ENCODE results near the gene SMTNL2. TPM values are rescaled to one million over a fixed set of nuclear protein-coding genes. Genes with fewer than 3 reads are reported as not detected.
A peak's percentile ranks its signal among the peaks of the same experiment; 100 is the strongest.
"Not testable (repeated sequence)": the region's sequence is repeated elsewhere in the genome, so short reads cannot be mapped to it uniquely, and the experiment has no call there.

SMTNL2 gene
- total RNA-seq, 1 donor from 2014 or later: 65.7 TPM

DNA sequence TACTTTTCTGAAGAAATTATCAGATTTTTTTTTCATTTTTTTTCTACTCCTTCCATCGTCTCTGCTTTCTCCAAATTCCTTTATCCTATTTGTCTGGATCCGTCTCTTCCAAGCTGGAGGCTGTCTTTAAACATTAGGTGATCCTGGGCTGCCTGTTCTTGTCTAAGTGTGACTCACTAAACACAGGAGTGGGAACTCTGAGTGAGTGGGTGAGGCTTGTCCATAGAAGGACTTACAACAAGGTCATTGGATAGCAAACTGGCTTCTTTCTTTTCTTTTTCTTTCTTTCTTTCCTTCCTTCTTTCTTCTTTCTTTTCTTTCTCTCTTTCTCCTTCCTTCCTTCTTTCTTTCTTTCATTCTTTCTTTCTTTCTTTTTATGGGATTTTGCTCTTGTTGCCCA, 38.9 kb downstream of the SMTNL2 start:
- Mint-ChIP-seq H3K27ac (peak overlapping the region; percentile 5), H3K4me3 (no peak overlapping the region), H3K27me3 (ENCODE audit: low read depth) (no peaks in the 10 kb centered on the region), H3K9me3 (peaks cover 4% of the 10 kb centered on the region), H3K4me1 (peaks cover 18% of the 10 kb centered on the region), H3K36me3 (no peaks in the 10 kb centered on the region)
- no peak for DNase-seq (ENCODE audit: low spot score in 2 of 2, unreplicated experiment in 2 of 2)
- TF ChIP-seq, protein P1, sequence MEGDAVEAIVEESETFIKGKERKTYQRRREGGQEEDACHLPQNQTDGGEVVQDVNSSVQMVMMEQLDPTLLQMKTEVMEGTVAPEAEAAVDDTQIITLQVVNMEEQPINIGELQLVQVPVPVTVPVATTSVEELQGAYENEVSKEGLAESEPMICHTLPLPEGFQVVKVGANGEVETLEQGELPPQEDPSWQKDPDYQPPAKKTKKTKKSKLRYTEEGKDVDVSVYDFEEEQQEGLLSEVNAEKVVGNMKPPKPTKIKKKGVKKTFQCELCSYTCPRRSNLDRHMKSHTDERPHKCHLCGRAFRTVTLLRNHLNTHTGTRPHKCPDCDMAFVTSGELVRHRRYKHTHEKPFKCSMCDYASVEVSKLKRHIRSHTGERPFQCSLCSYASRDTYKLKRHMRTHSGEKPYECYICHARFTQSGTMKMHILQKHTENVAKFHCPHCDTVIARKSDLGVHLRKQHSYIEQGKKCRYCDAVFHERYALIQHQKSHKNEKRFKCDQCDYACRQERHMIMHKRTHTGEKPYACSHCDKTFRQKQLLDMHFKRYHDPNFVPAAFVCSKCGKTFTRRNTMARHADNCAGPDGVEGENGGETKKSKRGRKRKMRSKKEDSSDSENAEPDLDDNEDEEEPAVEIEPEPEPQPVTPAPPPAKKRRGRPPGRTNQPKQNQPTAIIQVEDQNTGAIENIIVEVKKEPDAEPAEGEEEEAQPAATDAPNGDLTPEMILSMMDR (IDR thresholded peaks at IDR 0.05; ENCODE audit: unreplicated experiment): no peak

DNA sequence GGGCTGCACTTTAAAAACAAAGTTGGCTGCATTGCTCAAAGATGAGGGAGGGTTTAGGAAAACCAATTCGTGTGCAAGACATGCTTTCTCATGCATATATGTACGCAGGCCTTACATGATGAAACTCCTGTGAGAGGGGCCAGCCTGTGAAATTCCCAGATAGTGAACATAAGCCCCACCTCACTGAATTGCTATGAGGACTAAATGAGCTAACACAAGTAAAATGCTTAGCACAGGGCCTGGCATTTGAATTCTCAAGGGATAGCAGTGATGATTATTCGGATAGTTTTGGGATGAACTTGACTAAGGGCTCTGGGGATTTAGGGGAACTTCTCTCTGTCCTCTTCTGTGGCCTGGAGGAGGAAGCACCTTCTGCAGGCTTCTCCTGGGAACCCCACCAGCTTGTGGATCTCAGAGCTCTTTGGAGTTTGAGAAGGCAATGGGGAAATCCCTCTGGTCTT, 40.2 kb downstream of the SMTNL2 start:
- not testable (repeated sequence) for H3K4me3 Mint-ChIP-seq; H3K27me3 Mint-ChIP-seq (ENCODE audit: low read depth); DNase-seq (ENCODE audit: low spot score in 2 of 2, unreplicated experiment in 2 of 2); H3K36me3 Mint-ChIP-seq; H3K9me3 Mint-ChIP-seq
- H3K27ac Mint-ChIP-seq: peak overlapping the region; percentile 57
- peaks cover 18% of the 10 kb centered on the region for H3K4me1 Mint-ChIP-seq

DNA sequence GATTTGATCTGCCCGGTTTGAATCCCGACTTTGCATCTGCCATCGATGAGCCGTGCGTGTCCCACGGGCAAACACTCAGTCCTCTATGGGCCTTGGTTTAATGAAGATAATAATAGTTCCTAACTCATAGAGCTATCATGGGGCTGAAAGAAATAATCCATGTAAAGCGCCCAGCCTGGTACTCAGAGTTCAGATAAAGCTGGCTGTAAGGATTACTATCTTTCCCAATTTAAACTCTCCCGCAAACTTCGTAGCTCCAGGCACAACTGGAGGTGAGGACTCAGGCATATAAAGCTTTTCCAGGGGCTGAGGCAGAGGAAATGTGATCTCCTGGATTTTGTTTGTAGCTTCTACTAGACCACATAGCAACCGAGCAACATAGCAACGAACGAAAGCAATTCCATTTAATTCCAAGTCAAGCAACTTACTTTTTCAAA, 40.9 kb downstream of the SMTNL2 start:
- Mint-ChIP-seq H3K4me3 (no peak overlapping the region), H3K4me1 (peaks cover 18% of the 10 kb centered on the region), H3K9me3 (peaks cover 4% of the 10 kb centered on the region), H3K27ac (peak overlapping the region; percentile 65), H3K27me3 (ENCODE audit: low read depth) (no peaks in the 10 kb centered on the region), H3K36me3 (no peaks in the 10 kb centered on the region)
- DNase-seq (ENCODE audit: low spot score in 2 of 2, unreplicated experiment in 2 of 2): no peak
- TF ChIP-seq, protein P1 (IDR thresholded peaks at IDR 0.05; ENCODE audit: unreplicated experiment): no peak

DNA sequence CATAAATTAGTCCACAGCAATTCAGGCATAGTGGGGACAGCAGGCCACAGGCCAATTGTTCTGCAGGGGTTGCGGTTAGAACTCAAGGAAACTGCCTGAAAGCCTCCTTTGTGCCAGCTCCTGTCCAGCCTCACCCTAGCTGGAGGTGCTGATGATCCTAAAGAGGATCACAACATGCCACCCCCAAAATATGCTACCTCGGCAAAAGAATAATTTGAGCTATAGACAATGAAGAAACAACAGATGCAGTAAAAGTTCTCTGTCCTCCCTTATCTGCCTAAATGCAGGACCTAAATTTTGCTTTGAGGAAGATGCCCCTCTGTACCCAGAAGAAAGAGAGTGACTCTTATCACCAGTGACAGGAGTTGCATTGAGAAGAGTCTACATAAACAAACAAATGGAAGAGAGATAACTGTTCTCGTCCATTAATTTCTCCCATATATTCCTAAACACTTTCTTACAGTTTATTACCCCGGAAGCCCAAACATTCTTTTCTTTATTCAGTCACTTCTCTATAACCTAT, 42.5 kb downstream of the SMTNL2 start:
- TF ChIP-seq, protein P1 (IDR thresholded peaks at IDR 0.05; ENCODE audit: unreplicated experiment): no peak
- no peak overlapping the region for H3K4me3 Mint-ChIP-seq
- H3K4me1 Mint-ChIP-seq: peaks cover 18% of the 10 kb centered on the region
- DNase-seq (ENCODE audit: low spot score in 2 of 2, unreplicated experiment in 2 of 2): no peak
- H3K36me3 Mint-ChIP-seq: no peaks in the 10 kb centered on the region
- H3K27me3 Mint-ChIP-seq (ENCODE audit: low read depth): no peaks in the 10 kb centered on the region
- H3K9me3 Mint-ChIP-seq: peaks cover 4% of the 10 kb centered on the region
- no peak overlapping the region for H3K27ac Mint-ChIP-seq

DNA sequence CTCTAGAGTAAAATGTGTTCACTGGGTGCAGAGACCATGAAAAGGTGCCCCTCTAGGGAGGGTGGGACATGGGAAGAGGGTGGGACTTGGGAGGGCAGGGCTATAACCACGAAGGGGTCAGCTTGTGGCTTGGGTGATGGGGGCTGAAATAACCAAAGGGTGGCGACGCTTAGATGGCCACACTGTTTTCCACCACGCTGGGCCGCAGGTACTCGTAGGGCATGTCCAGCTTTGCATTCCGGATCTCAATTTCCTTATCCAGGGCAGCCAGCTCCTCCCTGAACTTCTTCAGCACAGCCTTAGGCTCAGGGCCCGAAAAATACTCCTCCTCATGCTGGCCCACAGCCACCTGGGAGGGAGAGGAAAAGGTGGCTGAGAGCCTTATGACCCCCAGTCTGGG, 47.1 kb downstream of the SMTNL2 start:
- H3K9me3 Mint-ChIP-seq: no peaks in the 10 kb centered on the region
- no peak for DNase-seq (ENCODE audit: low spot score in 2 of 2, unreplicated experiment in 2 of 2)
- no peaks in the 10 kb centered on the region for H3K36me3 Mint-ChIP-seq
- H3K27ac Mint-ChIP-seq: no peak overlapping the region
- no peak overlapping the region for H3K4me3 Mint-ChIP-seq
- TF ChIP-seq, protein P1 (IDR thresholded peaks at IDR 0.05; ENCODE audit: unreplicated experiment): no peak
- H3K4me1 Mint-ChIP-seq: peaks cover 6% of the 10 kb centered on the region
- H3K27me3 Mint-ChIP-seq (ENCODE audit: low read depth): peaks cover 21% of the 10 kb centered on the region

DNA sequence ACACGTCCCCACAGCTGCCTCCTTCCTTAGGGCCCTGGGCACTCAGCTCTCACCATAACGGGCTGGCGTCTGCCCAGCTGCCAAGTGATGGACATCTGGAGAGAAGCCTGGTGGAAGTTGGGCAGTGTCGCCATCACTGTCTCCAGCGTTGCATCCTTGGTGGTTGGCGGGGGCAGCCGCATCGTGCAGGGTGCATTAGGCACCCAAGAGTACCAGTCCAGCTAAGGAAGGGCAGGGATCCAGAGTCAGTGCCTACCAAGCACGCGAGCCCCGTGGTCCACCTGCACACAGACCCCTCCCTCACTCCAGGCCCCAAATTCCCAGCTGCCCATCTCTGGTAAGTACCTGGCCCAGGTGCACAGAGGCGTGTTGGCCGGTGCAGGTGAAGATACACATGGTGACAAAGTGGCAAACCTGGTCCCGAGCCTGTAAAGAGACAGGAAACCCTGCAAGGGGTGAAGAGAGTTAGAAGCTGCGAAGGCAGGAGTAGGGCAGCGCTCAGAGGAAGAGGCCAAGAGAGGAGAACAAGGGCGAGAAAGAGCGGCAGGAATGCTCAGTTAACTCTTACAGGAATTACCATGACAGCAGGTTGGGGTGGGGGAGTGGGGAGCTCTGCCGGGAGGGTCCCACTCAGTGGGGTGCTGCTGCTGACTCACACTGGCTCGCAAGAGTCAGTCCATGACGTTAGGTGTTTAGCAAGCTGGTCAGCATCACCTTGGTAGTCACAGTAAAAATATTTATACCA, 47.7 kb downstream of the SMTNL2 start:
- H3K4me3 Mint-ChIP-seq: no peak overlapping the region
- DNase-seq (ENCODE audit: low spot score in 2 of 2, unreplicated experiment in 2 of 2): no peak
- peaks cover 27% of the 10 kb centered on the region for H3K27me3 Mint-ChIP-seq (ENCODE audit: low read depth)
- peaks cover 7% of the 10 kb centered on the region for H3K4me1 Mint-ChIP-seq
- H3K27ac Mint-ChIP-seq: no peak overlapping the region
- TF ChIP-seq, protein P1 (IDR thresholded peaks at IDR 0.05; ENCODE audit: unreplicated experiment): no peak
- no peaks in the 10 kb centered on the region for H3K9me3 Mint-ChIP-seq
- H3K36me3 Mint-ChIP-seq: no peaks in the 10 kb centered on the region
